ENCODE measurements around the gene PROSER2.

GRCh38 chr10:11822809-11823121 is 391 bp upstream of the PROSER2 start:
- TF ChIP-seq, protein P1, sequence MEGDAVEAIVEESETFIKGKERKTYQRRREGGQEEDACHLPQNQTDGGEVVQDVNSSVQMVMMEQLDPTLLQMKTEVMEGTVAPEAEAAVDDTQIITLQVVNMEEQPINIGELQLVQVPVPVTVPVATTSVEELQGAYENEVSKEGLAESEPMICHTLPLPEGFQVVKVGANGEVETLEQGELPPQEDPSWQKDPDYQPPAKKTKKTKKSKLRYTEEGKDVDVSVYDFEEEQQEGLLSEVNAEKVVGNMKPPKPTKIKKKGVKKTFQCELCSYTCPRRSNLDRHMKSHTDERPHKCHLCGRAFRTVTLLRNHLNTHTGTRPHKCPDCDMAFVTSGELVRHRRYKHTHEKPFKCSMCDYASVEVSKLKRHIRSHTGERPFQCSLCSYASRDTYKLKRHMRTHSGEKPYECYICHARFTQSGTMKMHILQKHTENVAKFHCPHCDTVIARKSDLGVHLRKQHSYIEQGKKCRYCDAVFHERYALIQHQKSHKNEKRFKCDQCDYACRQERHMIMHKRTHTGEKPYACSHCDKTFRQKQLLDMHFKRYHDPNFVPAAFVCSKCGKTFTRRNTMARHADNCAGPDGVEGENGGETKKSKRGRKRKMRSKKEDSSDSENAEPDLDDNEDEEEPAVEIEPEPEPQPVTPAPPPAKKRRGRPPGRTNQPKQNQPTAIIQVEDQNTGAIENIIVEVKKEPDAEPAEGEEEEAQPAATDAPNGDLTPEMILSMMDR (IDR thresholded peaks at IDR 0.05 in 8 of 11, conservative IDR thresholded peaks at IDR 0.05 in 3 of 11) = no peak
- TF ChIP-seq POLR2A (IDR thresholded peaks at IDR 0.05) (no peak), POLR2AphosphoS5 (IDR thresholded peaks at IDR 0.05) (no peak)

Measured in spleen (tissue), 7 donors.